ENCODE data around the gene ZYX.
"Not testable (repeated sequence)": the region's sequence is repeated elsewhere in the genome, so short reads cannot be mapped to it uniquely, and the experiment has no call there.

The ZYX gene

DNA sequence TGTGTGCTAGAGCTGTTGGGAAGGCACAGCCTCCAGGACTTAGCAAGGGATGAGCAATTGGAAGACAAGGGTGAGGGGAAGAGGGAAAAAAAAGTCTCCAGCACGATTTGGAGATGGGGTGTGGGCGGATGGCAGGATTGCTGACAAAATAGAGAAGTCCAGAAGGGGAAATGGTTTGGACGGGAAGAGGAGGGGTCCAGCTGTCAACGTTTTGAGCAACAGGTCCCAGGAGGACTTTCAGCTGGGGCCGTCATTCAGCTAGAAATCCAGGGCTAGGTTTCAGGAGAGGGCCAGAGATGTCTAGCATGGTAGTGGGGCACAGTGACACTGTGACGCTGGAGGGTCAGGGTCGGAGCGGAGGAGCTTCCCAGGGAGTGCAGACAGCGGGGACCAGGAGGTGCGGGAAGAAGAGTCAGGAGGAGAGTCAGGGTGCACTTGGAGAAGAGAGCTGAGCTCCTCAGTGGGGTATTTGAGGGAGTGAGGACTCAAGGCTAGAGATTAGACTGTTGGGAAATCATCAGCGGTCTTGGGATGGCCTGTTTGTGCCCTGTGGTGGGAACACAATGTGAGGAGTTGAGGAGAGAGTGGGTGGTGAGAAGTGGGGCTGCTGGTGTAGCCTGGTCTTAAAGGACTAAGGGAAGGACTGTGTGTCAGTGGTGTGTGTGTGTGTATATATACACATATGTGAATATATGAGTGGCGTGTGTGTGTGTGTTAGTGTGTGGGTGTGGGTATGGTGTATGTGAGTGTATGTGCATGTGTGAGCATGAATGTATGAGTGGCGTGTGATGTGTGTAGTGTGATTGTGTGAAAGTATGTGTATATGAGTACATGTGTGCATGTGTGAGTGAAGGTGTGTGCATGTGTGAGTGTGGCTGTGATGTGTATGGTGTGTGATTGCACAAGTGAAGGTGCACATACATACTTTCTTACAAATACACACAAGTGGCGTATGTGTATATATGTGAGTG lies 3.8 kb downstream of the ZYX start:
- no peak for DNase-seq (ENCODE audit: low read depth in 3 of 3, low spot score in 1 of 3)

DNA sequence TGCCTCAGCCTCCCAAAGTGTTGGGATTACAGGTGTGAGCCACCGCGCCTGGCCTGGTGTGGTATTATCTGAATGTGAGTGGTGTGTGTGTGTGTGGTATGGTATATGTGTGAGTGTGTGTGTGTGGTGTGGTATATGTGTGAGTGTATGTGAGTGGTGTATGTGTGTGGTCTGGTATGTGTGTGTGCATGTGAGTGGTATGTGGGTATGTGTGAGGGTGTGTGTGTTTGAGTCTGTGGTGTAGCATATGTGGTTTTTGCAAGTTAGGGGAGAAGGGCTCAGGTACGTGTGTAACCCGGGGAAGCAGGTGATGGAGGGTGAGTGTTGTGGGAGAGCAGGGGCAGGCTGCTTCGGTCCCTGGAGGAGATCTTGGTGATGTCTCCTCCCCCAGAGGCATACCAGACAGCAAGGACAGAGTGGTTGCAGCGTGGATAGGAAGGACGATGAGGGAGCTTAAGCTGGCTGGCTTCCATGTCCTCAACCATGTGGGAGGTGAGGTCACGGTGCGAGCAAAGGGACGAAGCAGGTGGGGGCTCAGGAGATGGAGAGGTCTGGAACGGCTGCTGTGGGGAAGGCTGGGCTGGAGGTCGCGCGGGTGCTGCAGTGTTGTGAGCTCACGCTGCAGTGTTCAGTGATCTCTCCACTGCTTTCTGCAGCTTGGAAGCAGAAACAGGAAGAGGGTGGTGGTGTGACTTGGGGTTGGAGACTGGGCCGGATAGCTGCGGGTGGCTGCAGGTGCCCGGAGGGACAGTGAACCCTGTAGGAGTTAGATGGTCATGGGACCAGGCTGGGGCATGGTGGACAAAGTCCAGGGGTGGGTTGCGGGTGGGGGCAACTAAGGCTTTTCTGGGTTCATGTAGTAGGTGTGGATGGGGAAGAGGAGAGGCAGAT lies 5.0 kb downstream of the ZYX start:
- no peak for DNase-seq (ENCODE audit: low read depth in 3 of 3, low spot score in 1 of 3)

GRCh38 chr7:143387156-143387975 lies 6.2 kb downstream of the ZYX start:
- DNase-seq (ENCODE audit: low read depth in 3 of 3, low spot score in 1 of 3), result no peak

- DNase-seq (ENCODE audit: low read depth in 3 of 3, low spot score in 1 of 3), result no peak
Observed at GRCh38 chr7:143388051-143388450, 6.9 kb downstream of the ZYX start.

GRCh38 chr7:143388491-143389101 lies 7.5 kb downstream of the ZYX start:
- DNase-seq (ENCODE audit: low read depth in 3 of 3, low spot score in 1 of 3), result no peak

DNA sequence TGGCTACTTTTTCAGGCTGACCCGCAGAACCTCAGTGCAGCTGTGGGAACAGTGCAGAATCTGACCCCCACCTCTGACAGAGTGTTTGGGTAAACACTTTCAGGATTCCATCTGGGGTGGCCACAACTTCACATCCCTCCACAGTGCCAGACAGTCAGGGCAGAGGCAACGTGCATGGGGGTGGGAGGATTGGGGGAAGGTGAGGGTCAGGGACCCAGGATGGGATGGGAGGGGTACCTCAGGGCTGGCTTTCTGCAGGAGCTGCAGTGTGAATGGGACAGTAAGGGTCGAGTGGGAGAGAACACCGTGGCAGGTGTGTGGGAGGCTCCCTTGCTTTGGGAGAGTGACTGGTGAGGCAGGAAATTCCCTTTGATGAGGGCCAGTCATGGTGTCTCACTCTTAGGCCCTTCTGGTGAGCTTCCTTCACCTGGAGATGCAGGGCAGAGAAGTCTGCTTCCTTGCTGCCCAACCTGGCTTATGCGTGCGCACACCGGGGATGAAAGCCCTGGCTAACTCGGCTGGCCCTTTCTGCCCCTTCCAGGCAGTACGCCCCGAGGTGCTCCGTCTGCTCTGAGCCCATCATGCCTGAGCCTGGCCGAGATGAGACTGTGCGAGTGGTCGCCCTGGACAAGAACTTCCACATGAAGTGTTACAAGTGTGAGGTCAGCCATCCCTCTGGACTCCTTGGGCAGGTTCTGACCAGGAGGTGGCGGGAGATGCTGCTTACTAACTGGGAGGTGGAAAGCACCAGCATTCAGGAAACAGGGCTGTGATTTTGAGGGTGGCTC lies 8.4 kb downstream of the ZYX start:
- no peak for DNase-seq (ENCODE audit: low read depth in 3 of 3, low spot score in 1 of 3)

DNA sequence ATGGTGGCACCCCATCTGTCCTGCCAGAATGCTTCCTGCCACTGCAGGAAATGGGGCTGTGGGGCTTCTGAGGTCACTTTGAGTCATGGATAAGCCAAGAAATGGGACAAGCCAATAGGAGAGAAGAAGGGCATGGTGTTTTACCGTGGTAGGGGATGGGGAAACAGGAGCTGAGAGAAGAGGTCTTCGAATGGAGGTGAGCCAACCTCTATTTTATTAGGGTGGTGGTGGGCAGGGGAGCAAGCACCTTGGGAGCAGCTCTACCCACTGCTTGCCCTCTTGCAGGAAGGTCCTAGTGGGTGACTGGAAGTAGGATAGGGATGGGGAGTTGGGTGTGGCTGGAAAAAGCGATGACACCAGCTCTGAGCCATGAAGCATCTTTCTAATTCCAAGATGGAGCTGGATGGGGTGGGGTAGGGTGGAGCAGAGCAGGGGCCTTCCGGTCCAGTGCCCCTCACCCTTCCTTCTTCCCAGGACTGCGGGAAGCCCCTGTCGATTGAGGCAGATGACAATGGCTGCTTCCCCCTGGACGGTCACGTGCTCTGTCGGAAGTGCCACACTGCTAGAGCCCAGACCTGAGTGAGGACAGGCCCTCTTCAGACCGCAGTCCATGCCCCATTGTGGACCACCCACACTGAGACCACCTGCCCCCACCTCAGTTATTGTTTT lies 9.1 kb downstream of the ZYX start:
- no peak for DNase-seq (ENCODE audit: low read depth in 3 of 3, low spot score in 1 of 3)

DNA sequence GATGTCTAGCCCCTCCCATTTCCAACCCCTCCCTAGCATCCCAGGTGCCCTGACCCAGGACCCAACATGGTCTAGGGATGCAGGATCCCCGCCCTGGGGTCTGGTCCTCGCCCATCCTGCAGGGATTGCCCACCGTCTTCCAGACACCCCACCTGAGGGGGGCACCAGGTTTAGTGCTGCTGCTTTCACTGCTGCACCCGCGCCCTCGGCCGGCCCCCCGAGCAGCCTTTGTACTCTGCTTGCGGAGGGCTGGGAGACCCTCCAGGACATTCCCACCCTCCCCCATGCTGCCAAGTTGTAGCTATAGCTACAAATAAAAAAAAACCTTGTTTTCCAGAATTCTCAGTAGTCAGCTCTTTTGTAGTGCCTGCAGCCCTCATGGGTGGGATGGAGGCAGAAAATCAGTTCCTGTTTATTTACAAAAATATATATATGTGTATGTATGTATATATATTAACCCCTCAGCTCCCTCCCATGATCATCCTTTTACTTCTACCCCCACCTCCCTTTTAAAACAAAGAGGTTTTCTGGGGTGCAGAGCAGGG lies 9.7 kb downstream of the ZYX start:
- DNase-seq (ENCODE audit: low read depth in 3 of 3, low spot score in 1 of 3), result no peak

- DNase-seq (ENCODE audit: low read depth in 3 of 3, low spot score in 1 of 3), result no peak
Observed at GRCh38 chr7:143391462-143392404, 10.6 kb downstream of the ZYX start.

GRCh38 chr7:143392427-143392826 lies 11.3 kb downstream of the ZYX start:
- not testable (repeated sequence) for DNase-seq (ENCODE audit: low read depth in 3 of 3, low spot score in 1 of 3)

DNA sequence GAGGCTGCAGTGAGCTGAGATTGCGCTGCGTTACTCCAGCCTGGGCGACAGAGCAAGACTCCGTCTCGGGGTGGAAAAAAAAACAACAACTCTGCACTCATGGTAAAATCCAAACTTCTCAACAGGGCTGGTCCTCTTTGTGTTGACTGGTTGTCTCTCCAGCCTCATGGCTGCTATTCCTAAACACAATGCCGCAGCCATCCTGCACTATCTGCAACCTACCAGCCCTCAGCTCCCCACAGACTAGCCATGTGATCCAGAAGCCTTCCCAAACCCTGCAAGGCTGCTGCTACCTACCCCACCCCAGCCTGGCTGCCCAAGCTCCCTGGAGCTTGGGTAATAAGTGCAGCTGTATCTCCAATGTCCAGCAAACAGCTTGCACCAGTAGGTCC lies 11.7 kb downstream of the ZYX start:
- DNase-seq (ENCODE audit: low read depth in 3 of 3, low spot score in 1 of 3), result no peak

GRCh38 chr7:143393267-143394041 lies 12.3 kb downstream of the ZYX start:
- DNase-seq (ENCODE audit: low read depth in 3 of 3, low spot score in 1 of 3), result no peak

DNA sequence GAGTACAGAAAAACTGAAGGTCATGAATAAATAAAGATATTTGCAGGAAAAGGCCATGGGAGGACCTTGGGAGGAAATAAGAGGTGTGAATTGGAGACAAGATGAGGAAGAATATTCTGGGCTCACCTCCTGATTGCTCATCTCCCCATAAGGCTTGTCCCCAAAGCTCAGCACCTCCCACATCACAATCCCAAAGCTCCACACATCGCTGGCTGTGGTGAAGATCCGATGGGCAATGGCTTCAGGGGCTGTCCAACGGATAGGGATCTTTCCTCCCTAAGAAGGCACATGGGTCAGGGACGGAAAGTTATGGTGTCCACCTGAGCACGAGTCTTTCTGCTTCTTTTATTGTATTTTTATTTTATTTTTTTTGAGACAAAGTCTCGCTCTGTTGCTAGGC lies 12.9 kb downstream of the ZYX start:
- no peak for DNase-seq (ENCODE audit: low read depth in 3 of 3, low spot score in 1 of 3)

DNA sequence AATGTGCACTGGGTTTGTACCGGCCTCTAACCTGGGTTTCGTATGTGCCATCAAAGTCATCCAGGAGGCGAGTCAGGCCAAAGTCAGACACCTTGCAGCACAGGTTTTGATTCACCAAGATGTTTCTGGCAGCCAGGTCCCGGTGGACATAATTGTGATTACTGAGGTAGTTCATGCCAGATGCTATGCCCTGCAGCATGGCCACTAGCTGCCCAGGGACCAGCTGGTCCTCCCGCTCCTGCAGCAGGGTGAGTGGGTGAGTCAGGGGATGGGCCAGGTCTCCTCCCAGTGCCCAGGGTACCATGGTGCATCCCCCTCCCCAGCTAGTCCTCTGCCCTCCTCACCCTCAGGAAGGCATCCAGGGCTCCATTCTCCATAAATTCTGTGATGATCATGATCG lies 13.6 kb downstream of the ZYX start:
- DNase-seq (ENCODE audit: low read depth in 3 of 3, low spot score in 1 of 3), result no peak

GRCh38 chr7:143395187-143396149 lies 14.3 kb downstream of the ZYX start:
- DNase-seq (ENCODE audit: low read depth in 3 of 3, low spot score in 1 of 3), result no peak

GRCh38 chr7:143396182-143396581 lies 15.0 kb downstream of the ZYX start:
- DNase-seq (ENCODE audit: low read depth in 3 of 3, low spot score in 1 of 3), result no peak
